NCI-H82 treated with DMSO at 0.1 percent for 48 hours (cell line): ENCODE measurements around the gene MEGF10.
"Not testable (repeated sequence)": the region's sequence is repeated elsewhere in the genome, so short reads cannot be mapped to it uniquely, and the experiment has no call there.

Experiments
- DNase-seq: peaks from one replicate; lab custom pipeline; 2025; ENCODE audit not compliant: unreplicated experiment; lab: John Stamatoyannopoulos, UW

Gene MEGF10

GRCh38 chr5:127297348-127298035 is 6.9 kb downstream of the MEGF10 start:
- DNase-seq, result no peak

- no peak for DNase-seq
These were observed 7.4 kb downstream of the MEGF10 start for GRCh38 chr5:127298036-127298429.

- DNase-seq, result no peak
These were observed 8.1 kb downstream of the MEGF10 start for GRCh38 chr5:127298656-127299055.

- no peak for DNase-seq
These were observed 9.1 kb downstream of the MEGF10 start for GRCh38 chr5:127299678-127300077.

- DNase-seq, result no peak
These were observed 11.9 kb downstream of the MEGF10 start for GRCh38 chr5:127302509-127302908.

GRCh38 chr5:127303404-127303803 is 12.8 kb downstream of the MEGF10 start:
- DNase-seq, result no peak

GRCh38 chr5:127305493-127305892 is 14.9 kb downstream of the MEGF10 start:
- DNase-seq, result no peak

GRCh38 chr5:127306036-127306435 is 15.4 kb downstream of the MEGF10 start:
- DNase-seq, result no peak

GRCh38 chr5:127306647-127307046 is 16.1 kb downstream of the MEGF10 start:
- DNase-seq, result no peak

- peak; percentile 43 for DNase-seq
These were observed 17.3 kb downstream of the MEGF10 start for GRCh38 chr5:127307868-127308267.

- DNase-seq, result not testable (repeated sequence)
These were observed 17.7 kb downstream of the MEGF10 start for GRCh38 chr5:127308325-127308724.

- DNase-seq, result no peak
These were observed 18.3 kb downstream of the MEGF10 start for GRCh38 chr5:127308945-127309344.

GRCh38 chr5:127311349-127311748 is 20.8 kb downstream of the MEGF10 start:
- no peak for DNase-seq

GRCh38 chr5:127311781-127312525 is 21.4 kb downstream of the MEGF10 start:
- DNase-seq, result no peak

- DNase-seq, result no peak
These were observed 22.8 kb downstream of the MEGF10 start for GRCh38 chr5:127313379-127313778.

- peak; percentile 11 for DNase-seq
These were observed 23.4 kb downstream of the MEGF10 start for GRCh38 chr5:127313847-127314473.

- DNase-seq, result no peak
These were observed 25.4 kb downstream of the MEGF10 start for GRCh38 chr5:127316011-127316410.

- DNase-seq, result not testable (repeated sequence)
These were observed 26.8 kb downstream of the MEGF10 start for GRCh38 chr5:127317385-127317784.

- DNase-seq, result no peak
These were observed 29.7 kb downstream of the MEGF10 start for GRCh38 chr5:127320032-127320965.

- DNase-seq, result no peak
These were observed 30.9 kb downstream of the MEGF10 start for GRCh38 chr5:127321465-127321864.

GRCh38 chr5:127322403-127322802 is 31.8 kb downstream of the MEGF10 start:
- no peak for DNase-seq
